ENCODE data around the gene MED13.

GRCh38 chr17:61984821-61985220 lies 80.3 kb downstream of the MED13 start:
- TF ChIP-seq CTCF (IDR thresholded peaks at IDR 0.05; ENCODE audit: poor library complexity): no peak
- TF ChIP-seq EZH2 (IDR thresholded peaks at IDR 0.05; ENCODE audit: borderline replicate concordance): no peak

Measured in hepatocyte (in vitro differentiated cells).